Body of pancreas (tissue), 4 donors: Measurements from ENCODE around the gene TP53I13.

ENCODE experiments used
- CTCF ChIP-seq, 7 experiments: fragments of 450-650 bp in 4 of 7; fragments of 200-600 bp in 3 of 7; sonication (generic) in 3 of 7; IDR thresholded peaks; one replicate each; pipeline ENCODE4 v1.5.1; 2016 to 2019; ENCODE audit warnings: antibody characterized with exemption in 7 of 7
- POLR2A ChIP-seq, 3 donors: fragments of 450-650 bp; IDR thresholded peaks; one replicate each; pipeline ENCODE4 v1.6.1; 2016; ENCODE audit warnings: antibody characterized with exemption in 3 of 3, mild to moderate bottlenecking in 2 of 3

- TF ChIP-seq CTCF (IDR thresholded peaks at IDR 0.05) (no peak), POLR2A (IDR thresholded peaks at IDR 0.05) (no peak)
Measured at GRCh38 chr17:29577385-29578211, 9.1 kb downstream of the TP53I13 start.
